HG02610 (cell line): ENCODE data around the gene SPATA31A7.
"Not testable (repeated sequence)": the region's sequence is repeated elsewhere in the genome, so short reads cannot be mapped to it uniquely, and the experiment has no call there.

Source experiments
- ATAC-seq: cut with Tn5 transposase; IDR thresholded peaks from one replicate; pipeline ENCODE4 v1.9.1; 2021; ENCODE audit warnings: mild to moderate bottlenecking, moderate library complexity; ENCODE audit not compliant: unreplicated experiment

Gene SPATA31A7

GRCh38 chr9:61189736-61190135 is at the start of gene SPATA31A7:
Gene SPATA31A7, plus strand, starts transcription at chr9:61190036. Its CDS starts 29 bp downstream, at chr9:61190065.
- ATAC-seq: not testable (repeated sequence)

GRCh38 chr9:61226438-61226837 is 36.6 kb downstream of the SPATA31A7 start:
- ATAC-seq: not testable (repeated sequence)
